Heart left ventricle (tissue), 13 donors: ENCODE results near the gene ZMIZ2.

Experiments used
- POLR2A ChIP-seq, 2 donors: fragments of 450-650 bp; IDR thresholded peaks; one replicate each; pipeline ENCODE4 v1.6.1; 2017; ENCODE audit warnings: antibody characterized with exemption in 2 of 2, mild to moderate bottlenecking in 2 of 2, moderate library complexity in 2 of 2
- TF ChIP-seq, protein P1 (sequence below), 12 donors: fragments of 200-600 bp; sonication (generic) in 4 of 12; IDR thresholded peaks; one replicate each; pipeline versions ENCODE4 v1.5.0 to v1.8.0; 2018 to 2022; ENCODE audit warnings: antibody characterized with exemption in 12 of 12, mild to moderate bottlenecking in 5 of 12
- donor health status: ischemic (EF 13 %, LVEDD 7.1; RV severe dilation, severe dysfunction).
- donor health status: DM: no; HTN: yes; CAD: no.
- donor health status: DM: no; HTN: no; CAD: no.
- donor health status: ischemic (EF 25% LVEDD 6.9; RV normal size, moderate dysfunction).
- donor health status: ischemic (EF 25% LVEDD 5.7; RV mildly dilated, moderate dysfunction).
- donor health status: ischemic (EF 35%, LVEDD 5.7; RV mildly dilated, moderate dysfunction).
- donor health status: nonischemic (EF 11% LVEDD 7.7; RV severe dilation, severe dysfunction).
- donor health status: DM: yes; HTN: yes; CAD: no.
- donor health status: PGD.
- donor health status: ischemic (EF 29% LVEDD 5.4; RV normal size, mild dysfunction).
- donor health status: nonischemic (EF 23%, LVEDD 6.1; RV moderate dilation, normal function).

DNA sequence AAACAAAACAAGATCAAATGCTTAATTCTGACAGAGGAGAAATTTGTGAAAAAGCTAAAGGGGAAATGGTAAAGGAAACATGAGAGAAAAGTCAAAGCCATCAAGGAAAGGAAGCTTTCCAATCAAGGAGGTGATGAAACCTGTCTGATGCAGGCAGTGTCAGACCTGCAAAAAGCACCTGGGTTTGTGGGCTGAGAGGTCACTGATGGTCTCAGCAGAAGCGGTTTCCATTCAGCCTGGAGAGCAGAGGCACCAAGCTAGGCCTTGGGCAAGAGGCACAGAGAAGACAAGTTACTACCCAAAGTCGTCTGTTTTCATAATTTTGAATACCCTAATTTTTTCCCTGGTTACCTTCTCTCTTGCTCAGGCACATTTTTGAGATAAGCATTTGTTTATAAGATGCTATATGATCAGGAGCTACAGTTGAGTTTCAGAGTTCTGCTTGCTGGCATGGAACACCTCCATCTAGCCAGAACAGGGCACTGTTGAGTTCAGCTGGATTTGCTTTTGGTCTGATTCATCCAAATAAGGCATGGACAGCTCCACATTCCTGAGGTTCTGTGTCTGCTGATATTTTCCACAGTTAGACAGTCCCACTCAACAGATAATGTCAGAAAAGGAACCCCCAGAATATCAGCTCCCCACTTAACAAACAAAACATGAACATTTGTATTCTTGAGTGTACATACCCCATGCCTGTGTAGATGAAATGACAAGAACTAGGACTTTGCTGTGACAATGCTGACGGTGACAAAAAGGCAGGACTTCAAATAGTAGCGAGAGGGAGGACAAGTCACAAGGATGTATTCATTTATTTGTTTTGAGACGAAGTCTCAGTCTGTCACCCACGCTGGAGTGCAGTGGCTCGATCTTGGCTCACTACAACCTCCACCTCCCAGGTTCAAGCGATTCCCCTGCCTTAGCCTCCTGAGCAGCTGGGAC is 42.9 kb downstream of the ZMIZ2 start:
- TF ChIP-seq POLR2A (IDR thresholded peaks at IDR 0.05), result no peak
- TF ChIP-seq, protein P1, sequence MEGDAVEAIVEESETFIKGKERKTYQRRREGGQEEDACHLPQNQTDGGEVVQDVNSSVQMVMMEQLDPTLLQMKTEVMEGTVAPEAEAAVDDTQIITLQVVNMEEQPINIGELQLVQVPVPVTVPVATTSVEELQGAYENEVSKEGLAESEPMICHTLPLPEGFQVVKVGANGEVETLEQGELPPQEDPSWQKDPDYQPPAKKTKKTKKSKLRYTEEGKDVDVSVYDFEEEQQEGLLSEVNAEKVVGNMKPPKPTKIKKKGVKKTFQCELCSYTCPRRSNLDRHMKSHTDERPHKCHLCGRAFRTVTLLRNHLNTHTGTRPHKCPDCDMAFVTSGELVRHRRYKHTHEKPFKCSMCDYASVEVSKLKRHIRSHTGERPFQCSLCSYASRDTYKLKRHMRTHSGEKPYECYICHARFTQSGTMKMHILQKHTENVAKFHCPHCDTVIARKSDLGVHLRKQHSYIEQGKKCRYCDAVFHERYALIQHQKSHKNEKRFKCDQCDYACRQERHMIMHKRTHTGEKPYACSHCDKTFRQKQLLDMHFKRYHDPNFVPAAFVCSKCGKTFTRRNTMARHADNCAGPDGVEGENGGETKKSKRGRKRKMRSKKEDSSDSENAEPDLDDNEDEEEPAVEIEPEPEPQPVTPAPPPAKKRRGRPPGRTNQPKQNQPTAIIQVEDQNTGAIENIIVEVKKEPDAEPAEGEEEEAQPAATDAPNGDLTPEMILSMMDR (IDR thresholded peaks at IDR 0.05), result no peak
